GM19099 (cell line): ENCODE measurements around the gene SMIM41.

Source experiments
- POLR2A ChIP-seq: IDR thresholded peaks from 3 replicates; pipeline ENCODE4 v1.6.1; 2011; ENCODE audit warnings: low read depth; ENCODE audit not compliant: insufficient read length; ENCODE audit errors: extremely low read depth

Gene SMIM41

GRCh38 chr12:52120951-52121823 is 41.7 kb downstream of the SMIM41 start:
- no peak for TF ChIP-seq POLR2A

GRCh38 chr12:52121824-52122539 is 42.5 kb downstream of the SMIM41 start:
- TF ChIP-seq POLR2A = no peak

DNA sequence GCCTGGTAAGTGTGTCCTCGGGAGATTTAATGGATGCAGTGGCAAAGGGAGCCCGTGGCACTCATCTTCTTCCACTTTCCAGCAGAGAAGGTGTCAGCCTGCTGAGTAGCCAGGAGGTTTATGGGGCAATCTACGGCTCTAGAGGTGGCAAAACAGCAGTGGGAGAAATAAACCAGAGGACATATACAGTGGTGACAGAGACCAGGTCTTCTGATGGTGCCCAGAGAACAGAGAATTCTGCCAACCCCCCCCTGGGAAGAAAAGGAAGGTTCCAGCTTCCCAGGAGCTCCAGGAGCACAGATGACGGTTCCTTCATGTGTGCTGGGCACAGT is 43.0 kb downstream of the SMIM41 start:
- no peak for TF ChIP-seq POLR2A

DNA sequence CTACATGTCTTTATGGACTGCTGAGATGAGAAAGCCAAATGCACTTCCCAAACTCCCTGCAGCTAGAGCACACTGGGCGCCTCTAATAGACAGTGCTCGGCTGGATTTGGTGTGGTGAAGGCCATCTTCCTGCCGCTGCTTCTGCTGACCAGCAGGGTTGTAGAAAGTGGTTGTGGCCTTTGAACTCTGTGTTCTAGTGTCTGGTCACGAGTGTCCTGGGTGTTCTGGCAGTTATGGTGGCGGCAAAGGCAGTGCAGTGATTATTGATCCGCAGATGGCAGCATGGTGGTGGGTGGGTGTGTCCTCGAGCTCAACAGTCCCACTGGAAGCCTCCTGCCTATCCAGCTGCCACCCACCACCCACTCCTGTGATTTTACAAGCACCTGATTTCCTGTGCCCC is 43.4 kb downstream of the SMIM41 start:
- no peak for TF ChIP-seq POLR2A

DNA sequence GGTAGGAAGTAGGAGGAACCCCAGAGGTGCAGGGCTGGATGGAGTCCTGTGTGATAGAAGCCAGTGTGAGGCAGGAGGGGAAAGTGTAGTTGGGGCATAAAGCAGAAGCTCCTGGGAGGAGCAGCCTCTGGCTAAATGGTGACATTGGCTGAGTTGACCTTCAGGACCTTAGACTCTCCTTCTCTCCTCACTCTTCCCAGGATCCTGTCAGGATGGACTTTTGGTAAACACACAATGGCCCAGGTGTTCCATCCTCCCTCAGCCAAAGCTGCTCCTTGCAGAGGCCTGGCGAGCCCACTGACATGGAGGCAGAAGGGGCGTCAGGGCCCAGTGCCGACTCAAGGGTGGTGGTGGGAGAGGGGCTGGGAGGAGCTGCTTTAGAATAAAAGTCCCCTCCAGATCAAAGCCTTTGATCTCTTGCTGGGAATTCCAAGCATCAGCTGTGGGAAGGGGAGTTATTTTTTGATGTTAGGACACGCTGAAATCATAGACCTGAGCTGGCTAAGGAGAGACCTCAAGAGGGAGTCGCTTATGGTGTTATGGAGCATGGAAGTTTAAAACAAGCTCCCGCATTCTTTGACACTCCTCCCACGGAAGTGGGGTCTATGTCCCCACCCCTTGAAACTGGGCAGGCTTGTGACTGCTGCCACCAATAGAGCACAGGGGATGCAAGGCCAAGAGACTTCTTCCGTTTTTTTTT is 44.1 kb downstream of the SMIM41 start:
- TF ChIP-seq POLR2A = no peak

DNA sequence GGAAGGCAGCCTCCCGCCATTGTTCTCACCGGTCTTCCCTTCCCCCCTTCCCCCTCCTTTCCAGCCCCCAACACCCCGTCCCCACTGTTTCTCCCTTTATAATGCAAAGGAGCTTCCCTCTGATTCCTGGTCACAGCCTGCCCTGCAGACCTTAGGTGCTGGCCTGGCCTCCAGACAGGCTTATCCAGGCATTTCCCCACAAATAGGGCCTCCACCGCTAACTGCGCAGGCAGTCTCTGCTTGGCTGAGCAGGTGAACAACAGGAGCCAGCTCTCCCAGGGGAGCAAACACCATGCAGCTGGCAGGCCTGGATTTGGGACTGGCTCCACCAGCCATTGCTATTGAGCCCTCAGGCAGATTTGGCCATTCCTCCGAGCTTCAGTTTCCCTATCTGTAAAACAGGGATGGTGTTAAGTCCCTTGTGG is 46.0 kb downstream of the SMIM41 start:
- TF ChIP-seq POLR2A = no peak

DNA sequence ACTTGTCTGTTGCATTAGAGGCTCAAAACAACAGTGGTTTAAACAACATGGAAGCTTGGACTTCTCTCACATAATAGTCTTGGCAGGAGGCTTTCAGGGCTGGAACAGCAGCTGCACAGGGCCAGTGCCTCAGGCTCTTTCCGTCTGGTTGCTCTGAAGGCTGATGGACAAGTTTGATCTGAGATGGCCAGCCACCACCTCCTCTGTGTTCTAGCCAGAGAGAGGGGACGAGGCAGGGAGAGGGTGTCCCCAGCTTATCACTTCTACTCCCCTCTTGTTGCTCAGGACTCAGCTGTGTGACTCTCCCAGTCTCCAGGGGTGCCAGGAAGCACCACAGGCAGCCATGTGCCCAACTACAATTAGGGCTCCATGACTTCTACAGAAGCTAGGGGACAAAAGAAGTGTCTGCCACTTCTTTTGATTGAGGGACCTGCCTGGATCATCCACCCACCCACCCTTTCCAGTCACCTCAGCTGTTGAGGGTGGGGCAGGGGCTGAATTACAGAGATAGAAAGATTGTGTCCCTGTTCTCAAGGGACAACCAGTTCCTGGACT is 46.6 kb downstream of the SMIM41 start:
- no peak for TF ChIP-seq POLR2A

GRCh38 chr12:52126605-52127578 is 47.4 kb downstream of the SMIM41 start:
- TF ChIP-seq POLR2A = no peak

- TF ChIP-seq POLR2A = no peak
Measured at GRCh38 chr12:52127683-52128450, 48.4 kb downstream of the SMIM41 start.

GRCh38 chr12:52130711-52131110 is 51.2 kb downstream of the SMIM41 start:
- TF ChIP-seq POLR2A = no peak

DNA sequence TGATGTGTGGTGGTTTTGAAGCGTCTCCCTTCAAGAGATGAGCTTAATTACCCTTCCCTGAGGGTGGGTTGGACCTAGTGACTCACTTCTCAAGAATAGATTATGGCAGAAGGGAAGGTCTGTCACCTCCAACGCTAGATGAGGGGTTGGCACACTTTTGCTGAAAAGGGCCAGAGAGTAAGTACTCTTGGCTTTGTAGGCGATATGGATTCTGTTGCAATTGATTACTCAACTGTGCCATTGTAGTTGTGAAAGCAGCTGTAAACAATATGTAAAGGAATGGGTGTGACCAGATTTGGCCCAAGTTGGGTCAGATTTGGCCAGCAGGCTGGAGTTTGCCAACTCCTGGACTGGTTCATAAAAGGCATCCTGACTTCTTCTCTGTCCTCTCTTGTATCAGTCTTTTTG is 53.3 kb downstream of the SMIM41 start:
- no peak for TF ChIP-seq POLR2A

DNA sequence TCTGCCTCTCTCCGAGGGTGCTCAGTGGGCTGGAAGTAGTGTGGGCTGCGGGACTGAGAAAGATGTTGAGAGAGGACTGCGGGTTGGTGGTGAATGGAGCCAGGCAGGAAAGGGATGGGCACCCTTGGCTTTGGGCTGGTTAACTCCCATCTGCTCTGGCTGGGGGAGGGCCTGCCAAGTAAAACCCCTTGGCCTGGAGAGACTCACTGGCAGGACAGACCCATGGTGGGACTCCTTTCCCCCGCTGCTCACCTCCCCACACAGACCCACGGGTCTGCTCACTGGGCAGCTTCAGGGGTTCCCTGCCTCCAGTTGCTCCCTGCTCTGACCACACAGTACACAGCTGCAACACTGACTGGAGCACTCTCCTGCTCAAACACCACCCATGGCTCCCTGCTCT is 58.2 kb downstream of the SMIM41 start:
- no peak for TF ChIP-seq POLR2A

DNA sequence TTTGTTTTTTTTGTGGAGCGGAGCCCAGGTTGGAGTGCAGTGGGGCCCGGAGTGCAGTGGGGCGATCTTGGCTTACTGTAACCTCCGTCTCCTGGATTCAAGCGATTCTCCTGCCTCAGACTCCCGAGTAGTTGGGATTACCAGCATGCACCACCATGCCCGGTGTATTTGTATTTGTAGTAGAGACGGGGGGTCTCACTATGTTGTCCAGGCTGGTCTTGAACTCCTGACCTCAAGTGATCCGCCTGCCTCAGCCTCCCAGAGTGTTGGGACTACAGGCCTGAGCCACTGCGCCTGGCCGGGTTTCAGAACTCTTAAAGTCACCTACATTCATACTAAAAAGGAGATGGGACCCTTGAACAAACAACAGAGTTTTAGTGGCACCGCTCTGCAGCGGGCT is 59.6 kb downstream of the SMIM41 start:
- no peak for TF ChIP-seq POLR2A
